ENCODE results near the gene GAMT.
A peak's percentile ranks its signal among the peaks of the same experiment; 100 is the strongest.

Gene GAMT

GRCh38 chr19:1364070-1364704, 37.2 kb downstream of the GAMT start:
- DNase-seq (ENCODE audit: low spot score), result peak; percentile 29

GRCh38 chr19:1363599-1363998, 37.7 kb downstream of the GAMT start:
- DNase-seq (ENCODE audit: low spot score), result no peak

DNA sequence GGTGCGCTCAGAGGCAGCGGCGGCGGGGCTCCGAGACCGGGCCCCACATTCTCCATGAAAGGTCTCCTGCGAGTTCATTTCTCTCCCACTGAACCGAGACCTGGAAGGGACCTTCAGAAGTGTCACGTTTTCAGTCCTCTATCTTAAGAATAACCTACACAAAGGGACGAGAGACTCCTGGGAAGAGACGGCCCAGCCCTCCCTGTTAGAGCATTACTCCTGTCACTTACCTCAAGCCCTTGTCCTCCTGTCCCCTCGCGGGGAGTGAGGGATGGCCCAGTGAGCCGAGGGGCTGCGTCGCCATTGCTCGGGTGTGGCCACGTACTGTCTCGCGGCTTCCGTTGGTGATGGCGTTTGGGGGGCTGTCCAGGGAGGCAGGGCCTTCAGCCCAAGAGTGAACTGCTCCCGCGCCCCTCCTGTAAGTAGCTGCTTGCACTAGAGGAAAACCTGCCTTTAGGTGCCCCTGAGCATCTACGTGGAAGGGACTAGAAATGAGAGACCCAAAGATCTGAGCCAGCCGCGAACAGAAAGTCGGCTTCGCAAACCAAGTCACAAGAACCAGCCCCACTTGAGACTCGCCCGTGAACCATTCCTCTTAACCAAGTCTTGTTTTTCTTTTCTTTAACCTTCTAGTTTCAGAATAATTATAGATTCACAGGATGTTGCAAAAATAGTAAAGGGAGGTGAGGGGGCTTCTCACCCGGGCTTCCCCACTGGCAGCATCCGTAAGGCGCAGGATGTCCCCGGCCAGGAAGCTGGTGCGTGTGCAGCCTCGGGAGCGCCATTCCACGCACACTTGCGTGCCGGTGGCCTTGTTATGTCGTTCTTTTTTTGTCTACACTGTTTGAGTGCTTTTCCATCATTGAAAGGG, 38.7 kb downstream of the GAMT start:
- no peak for DNase-seq (ENCODE audit: low spot score)

DNA sequence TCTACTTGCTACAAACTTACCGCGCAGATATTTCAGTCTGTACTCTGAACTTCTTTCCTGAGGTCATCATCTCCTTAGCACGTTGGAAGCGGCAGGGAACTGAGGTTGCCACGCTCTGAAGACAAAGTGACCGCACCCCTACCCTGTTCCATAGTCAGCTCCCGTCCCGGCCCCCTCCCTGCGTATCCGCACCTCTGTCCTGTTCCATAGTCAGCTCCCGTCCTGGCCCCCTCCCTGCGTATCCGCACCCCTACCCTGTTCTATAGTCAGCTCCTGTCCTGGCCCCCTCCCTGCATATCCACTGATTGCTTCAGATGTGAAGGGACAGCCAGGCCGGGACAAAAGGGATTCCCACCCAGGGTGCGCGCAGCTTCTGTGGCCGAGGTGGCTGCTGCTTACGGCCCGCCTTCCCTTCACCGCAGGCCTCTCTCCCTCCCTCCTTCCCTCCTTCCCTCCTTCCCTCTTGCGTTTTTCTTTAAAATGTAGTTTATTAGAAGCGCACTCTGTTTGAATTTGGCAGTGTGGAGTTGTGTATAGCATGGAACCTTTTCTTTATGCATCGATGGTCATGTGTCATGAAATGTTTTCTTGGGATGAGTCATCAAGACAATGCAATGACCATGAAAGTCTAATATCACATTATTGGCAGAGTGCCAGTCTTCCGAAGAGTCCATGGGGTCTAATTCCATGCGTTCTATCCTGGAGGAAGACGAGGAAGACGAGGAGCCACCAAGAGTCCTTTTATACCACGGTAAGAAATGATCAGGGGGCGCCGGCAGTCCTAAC, 39.5 kb downstream of the GAMT start:
- no peak for DNase-seq (ENCODE audit: low spot score)

DNA sequence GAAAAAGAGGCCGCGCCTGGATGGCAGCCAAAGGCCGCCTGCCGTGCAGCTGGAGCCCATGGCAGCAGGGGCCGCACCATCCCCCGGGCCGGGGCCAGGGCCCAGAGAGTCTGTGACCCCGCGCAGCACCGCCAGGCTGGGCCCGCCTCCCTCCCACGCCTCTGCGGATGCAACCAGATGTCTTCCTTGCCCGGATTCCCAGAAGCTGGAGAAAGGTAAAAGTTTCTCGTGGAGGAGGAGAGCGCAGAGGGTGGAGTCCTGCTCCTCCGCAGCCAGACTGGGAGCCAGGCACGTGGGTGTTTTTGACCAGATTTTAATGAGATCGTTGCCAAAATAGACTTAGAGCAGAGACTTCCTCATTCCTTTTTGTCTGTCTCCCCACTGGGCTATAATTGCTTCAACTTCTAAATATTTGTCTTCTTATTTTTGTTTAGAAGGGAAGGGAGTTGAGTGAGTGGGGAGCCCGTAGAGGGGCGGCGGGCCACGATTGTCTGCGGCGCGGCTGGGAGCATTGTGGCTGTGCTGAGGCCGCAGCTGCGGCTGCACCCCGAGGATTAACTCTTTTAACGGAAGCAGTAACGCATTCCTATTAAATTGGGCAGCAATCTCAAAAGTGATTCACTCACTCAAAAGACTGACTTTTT, 40.4 kb downstream of the GAMT start:
- DNase-seq (ENCODE audit: low spot score), result no peak

DNA sequence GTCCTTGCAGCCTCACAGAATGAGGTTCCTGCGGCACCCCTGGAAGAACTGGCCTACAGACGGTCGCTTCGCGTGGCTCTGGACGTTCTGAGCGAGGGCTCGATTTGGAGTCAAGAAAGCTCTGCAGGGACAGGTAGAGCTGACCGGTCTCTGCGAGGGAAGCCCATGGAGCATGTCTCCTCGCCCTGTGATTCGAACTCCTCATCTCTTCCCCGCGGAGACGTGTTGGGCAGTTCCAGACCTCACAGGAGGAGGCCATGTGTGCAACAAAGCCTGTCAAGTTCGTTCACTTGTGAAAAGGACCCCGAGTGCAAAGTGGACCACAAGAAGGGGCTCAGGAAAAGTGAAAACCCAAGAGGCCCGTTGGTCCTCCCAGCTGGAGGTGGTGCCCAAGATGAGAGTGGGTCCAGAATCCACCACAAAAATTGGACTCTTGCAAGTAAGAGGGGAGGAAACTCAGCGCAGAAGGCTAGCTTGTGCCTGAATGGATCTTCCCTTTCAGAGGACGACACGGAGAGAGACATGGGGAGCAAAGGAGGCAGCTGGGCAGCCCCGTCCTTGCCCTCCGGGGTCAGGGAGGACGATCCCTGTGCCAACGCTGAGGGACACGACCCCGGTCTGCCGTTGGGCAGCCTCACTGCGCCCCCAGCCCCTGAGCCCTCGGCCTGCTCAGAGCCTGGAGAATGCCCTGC, 41.1 kb downstream of the GAMT start:
- DNase-seq (ENCODE audit: low spot score), result no peak

DNA sequence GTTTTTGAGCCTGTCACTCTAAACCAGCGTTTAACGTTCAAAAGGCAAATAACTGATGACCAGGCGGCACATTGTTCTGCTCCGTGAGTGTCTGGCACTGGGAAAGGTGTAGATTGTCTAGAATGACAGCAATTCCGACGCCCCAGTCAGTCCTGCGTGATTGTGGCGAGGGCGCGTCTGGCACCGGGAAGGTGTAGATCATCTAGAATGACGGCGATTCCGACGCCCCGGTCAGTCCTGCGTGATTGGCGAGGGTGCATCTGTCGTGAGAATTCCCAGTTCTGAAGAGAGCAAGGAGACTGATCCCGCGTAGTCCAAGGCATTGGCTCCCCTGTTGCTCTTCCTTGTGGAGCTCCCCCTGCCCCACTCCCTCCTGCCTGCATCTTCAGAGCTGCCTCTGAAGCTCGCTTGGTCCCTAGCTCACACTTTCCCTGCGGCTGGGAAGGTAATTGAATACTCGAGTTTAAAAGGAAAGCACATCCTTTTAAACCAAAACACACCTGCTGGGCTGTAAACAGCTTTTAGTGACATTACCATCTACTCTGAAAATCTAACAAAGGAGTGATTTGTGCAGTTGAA, 43.7 kb downstream of the GAMT start:
- DNase-seq (ENCODE audit: low spot score), result no peak

- DNase-seq (ENCODE audit: low spot score), result no peak
These were observed 44.9 kb downstream of the GAMT start for GRCh38 chr19:1356508-1356865.

- no peak for DNase-seq (ENCODE audit: low spot score)
These were observed 45.5 kb downstream of the GAMT start for GRCh38 chr19:1355568-1356507.

GRCh38 chr19:1354970-1355567, 46.3 kb downstream of the GAMT start:
- DNase-seq (ENCODE audit: low spot score), result no peak

GRCh38 chr19:1353144-1353543, 48.2 kb downstream of the GAMT start:
- DNase-seq (ENCODE audit: low spot score), result no peak

DNA sequence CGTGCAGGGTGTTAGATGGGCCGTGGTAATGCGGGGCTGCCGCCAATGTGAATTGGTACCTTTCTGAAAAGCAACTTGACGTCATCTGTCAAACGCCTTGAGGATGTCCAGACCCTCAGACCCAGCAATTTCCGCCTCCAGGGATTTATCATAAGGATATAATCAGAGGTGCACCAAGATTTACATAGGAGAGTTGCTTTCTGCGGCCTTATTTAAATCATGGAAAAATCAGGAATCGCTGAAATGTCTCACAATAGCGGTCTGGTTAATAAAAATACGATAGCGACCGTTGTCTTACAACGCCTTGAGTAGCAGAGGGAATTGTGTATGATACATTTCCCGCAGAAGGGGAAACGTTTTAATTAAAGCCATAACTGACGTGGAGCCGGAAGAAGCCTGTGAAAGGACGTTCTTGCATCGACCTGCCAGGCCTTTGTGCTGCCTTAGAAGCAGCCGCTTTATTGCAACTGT, 49.9 kb downstream of the GAMT start:
- no peak for DNase-seq (ENCODE audit: low spot score)

GRCh38 chr19:1350867-1351266, 50.5 kb downstream of the GAMT start:
- no peak for DNase-seq (ENCODE audit: low spot score)

GRCh38 chr19:1349211-1349610, 52.1 kb downstream of the GAMT start:
- DNase-seq (ENCODE audit: low spot score), result no peak
